ENCODE data around the gene IL22RA2.
"Not testable (repeated sequence)": the region's sequence is repeated elsewhere in the genome, so short reads cannot be mapped to it uniquely, and the experiment has no call there.

Gene IL22RA2

GRCh38 chr6:137211910-137212309, 38.5 kb upstream of the IL22RA2 start:
- H2AFZ ChIP-seq (ENCODE audit: low read depth, low read length): no peak overlapping the region
- no peak overlapping the region for H3K4me3 ChIP-seq (ENCODE audit: low read length)
- peaks cover 7% of the 10 kb centered on the region for H3K9me3 ChIP-seq (ENCODE audit: low read length)
- peaks cover 2% of the 10 kb centered on the region for H3K4me1 ChIP-seq (ENCODE audit: insufficient read depth, low read length)
- H3K27me3 ChIP-seq (ENCODE audit: insufficient read depth, low read length): no peaks in the 10 kb centered on the region
- no peaks in the 10 kb centered on the region for H3K36me3 ChIP-seq (ENCODE audit: insufficient read depth, low read length)

- Histone ChIP-seq H3K4me1 (ENCODE audit: insufficient read depth, low read length) (no peaks in the 10 kb centered on the region), H3K9me3 (ENCODE audit: low read length) (peaks cover 7% of the 10 kb centered on the region), H3K4me3 (ENCODE audit: low read length) (no peak overlapping the region), H3K27me3 (ENCODE audit: insufficient read depth, low read length) (no peaks in the 10 kb centered on the region), H2AFZ (ENCODE audit: low read depth, low read length) (no peak overlapping the region), H3K36me3 (ENCODE audit: insufficient read depth, low read length) (peaks cover 3% of the 10 kb centered on the region)
Measured at GRCh38 chr6:137210903-137211302, 37.5 kb upstream of the IL22RA2 start.

DNA sequence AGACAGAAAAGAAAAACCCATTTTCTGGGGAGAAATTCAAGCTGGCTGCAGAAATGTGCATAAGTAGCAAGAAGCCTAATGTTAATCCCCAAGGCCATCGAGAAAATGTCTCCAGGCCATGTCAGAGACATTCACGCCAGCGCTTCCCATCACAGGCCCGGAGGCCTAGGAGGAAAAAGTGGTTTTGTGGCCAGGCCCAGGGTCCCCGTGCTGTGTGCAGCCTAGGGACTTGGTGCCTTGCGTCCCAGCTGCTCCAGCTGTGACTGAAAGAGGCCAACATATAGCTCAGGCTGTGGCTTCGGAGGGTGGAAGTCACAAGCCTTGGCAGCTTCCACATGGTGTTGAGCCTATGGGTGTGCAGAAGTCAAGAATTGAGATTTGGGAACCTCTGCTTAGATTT, 34.8 kb upstream of the IL22RA2 start:
- H3K4me3 ChIP-seq (ENCODE audit: low read length): no peak overlapping the region
- H2AFZ ChIP-seq (ENCODE audit: low read depth, low read length): no peak overlapping the region
- no peaks in the 10 kb centered on the region for H3K27me3 ChIP-seq (ENCODE audit: insufficient read depth, low read length)
- H3K9me3 ChIP-seq (ENCODE audit: low read length): peaks cover 7% of the 10 kb centered on the region
- peaks cover 21% of the 10 kb centered on the region for H3K36me3 ChIP-seq (ENCODE audit: insufficient read depth, low read length)
- H3K4me1 ChIP-seq (ENCODE audit: insufficient read depth, low read length): no peaks in the 10 kb centered on the region

- H2AFZ ChIP-seq (ENCODE audit: low read depth, low read length); H3K4me1 ChIP-seq (ENCODE audit: insufficient read depth, low read length); H3K4me3 ChIP-seq (ENCODE audit: low read length); H3K9me3 ChIP-seq (ENCODE audit: low read length); H3K27me3 ChIP-seq (ENCODE audit: insufficient read depth, low read length): not testable (repeated sequence)
- H3K36me3 ChIP-seq (ENCODE audit: insufficient read depth, low read length): peaks cover 28% of the 10 kb centered on the region
Measured at GRCh38 chr6:137207457-137207856, 34.0 kb upstream of the IL22RA2 start.

GRCh38 chr6:137206577-137206976, 33.1 kb upstream of the IL22RA2 start:
- no peaks in the 10 kb centered on the region for H3K27me3 ChIP-seq (ENCODE audit: insufficient read depth, low read length)
- H3K36me3 ChIP-seq (ENCODE audit: insufficient read depth, low read length): peaks cover 28% of the 10 kb centered on the region
- H3K4me3 ChIP-seq (ENCODE audit: low read length): no peak overlapping the region
- H3K4me1 ChIP-seq (ENCODE audit: insufficient read depth, low read length): no peaks in the 10 kb centered on the region
- no peak overlapping the region for H2AFZ ChIP-seq (ENCODE audit: low read depth, low read length)
- peaks cover 7% of the 10 kb centered on the region for H3K9me3 ChIP-seq (ENCODE audit: low read length)

DNA sequence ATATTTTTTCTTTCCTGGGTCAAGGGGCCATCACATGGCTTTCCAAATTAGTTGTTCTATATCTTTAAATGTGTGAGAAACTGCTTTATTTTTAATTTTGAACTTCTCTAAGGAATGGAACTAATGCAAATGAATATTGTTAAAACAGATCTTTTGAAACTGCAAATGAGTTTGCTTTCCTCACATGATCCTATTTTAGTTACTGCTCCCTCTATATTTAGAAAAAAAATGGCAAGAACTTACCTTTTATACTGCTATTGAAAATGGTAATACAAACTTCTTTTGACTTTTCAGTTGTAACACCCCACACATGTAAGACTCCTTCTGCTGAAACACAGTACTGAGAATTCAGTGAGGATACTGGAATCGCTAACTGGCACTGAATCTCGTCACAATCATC, 29.8 kb upstream of the IL22RA2 start:
- no peaks in the 10 kb centered on the region for H3K4me1 ChIP-seq (ENCODE audit: insufficient read depth, low read length)
- H3K27me3 ChIP-seq (ENCODE audit: insufficient read depth, low read length): no peaks in the 10 kb centered on the region
- peaks cover 41% of the 10 kb centered on the region for H3K36me3 ChIP-seq (ENCODE audit: insufficient read depth, low read length)

GRCh38 chr6:137202078-137202477, 28.6 kb upstream of the IL22RA2 start:
- H3K36me3 ChIP-seq (ENCODE audit: insufficient read depth, low read length): peaks cover 49% of the 10 kb centered on the region
- no peak overlapping the region for H2AFZ ChIP-seq (ENCODE audit: low read depth, low read length)

More for the DNA sequence above, 29.8 kb upstream of the IL22RA2 start:
- Histone ChIP-seq H2AFZ (ENCODE audit: low read depth, low read length) (no peak overlapping the region), H3K4me3 (ENCODE audit: low read length) (no peak overlapping the region), H3K9me3 (ENCODE audit: low read length) (peaks cover under 1% of the 10 kb centered on the region)

DNA sequence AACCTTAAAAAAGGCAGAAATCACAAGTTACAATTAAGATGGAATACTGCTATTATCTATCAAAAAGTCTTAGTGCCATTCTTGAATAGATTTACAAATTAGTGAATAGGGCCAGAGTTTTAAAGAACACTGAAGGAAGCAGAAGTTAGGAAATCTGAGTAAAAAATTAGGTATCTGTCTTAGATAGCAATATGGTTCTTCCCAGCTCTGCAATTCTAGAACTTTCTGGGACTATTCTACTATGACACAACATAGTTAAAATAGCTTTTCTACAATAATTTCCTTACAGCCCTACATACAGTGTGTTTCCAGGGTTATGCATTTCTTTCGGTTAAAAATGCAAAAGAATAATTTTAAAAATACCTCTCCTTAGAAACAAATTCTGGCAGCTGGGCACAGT, 27.6 kb upstream of the IL22RA2 start:
- Histone ChIP-seq H3K36me3 (ENCODE audit: insufficient read depth, low read length) (peaks cover 47% of the 10 kb centered on the region), H3K4me1 (ENCODE audit: insufficient read depth, low read length) (no peaks in the 10 kb centered on the region), H3K27me3 (ENCODE audit: insufficient read depth, low read length) (no peaks in the 10 kb centered on the region), H2AFZ (ENCODE audit: low read depth, low read length) (no peak overlapping the region), H3K9me3 (ENCODE audit: low read length) (no peaks in the 10 kb centered on the region), H3K4me3 (ENCODE audit: low read length) (no peak overlapping the region)

More at GRCh38 chr6:137202078-137202477, 28.6 kb upstream of the IL22RA2 start:
- no peaks in the 10 kb centered on the region for H3K27me3 ChIP-seq (ENCODE audit: insufficient read depth, low read length)
- H3K9me3 ChIP-seq (ENCODE audit: low read length): no peaks in the 10 kb centered on the region
- H3K4me1 ChIP-seq (ENCODE audit: insufficient read depth, low read length): no peaks in the 10 kb centered on the region
- H3K4me3 ChIP-seq (ENCODE audit: low read length): no peak overlapping the region

- Histone ChIP-seq H3K9me3 (ENCODE audit: low read length) (no peaks in the 10 kb centered on the region), H3K4me1 (ENCODE audit: insufficient read depth, low read length) (no peaks in the 10 kb centered on the region), H3K27me3 (ENCODE audit: insufficient read depth, low read length) (no peaks in the 10 kb centered on the region), H3K36me3 (ENCODE audit: insufficient read depth, low read length) (peaks cover 40% of the 10 kb centered on the region), H3K4me3 (ENCODE audit: low read length) (no peak overlapping the region), H2AFZ (ENCODE audit: low read depth, low read length) (no peak overlapping the region)
Measured at GRCh38 chr6:137200288-137200687, 26.8 kb upstream of the IL22RA2 start.

DNA sequence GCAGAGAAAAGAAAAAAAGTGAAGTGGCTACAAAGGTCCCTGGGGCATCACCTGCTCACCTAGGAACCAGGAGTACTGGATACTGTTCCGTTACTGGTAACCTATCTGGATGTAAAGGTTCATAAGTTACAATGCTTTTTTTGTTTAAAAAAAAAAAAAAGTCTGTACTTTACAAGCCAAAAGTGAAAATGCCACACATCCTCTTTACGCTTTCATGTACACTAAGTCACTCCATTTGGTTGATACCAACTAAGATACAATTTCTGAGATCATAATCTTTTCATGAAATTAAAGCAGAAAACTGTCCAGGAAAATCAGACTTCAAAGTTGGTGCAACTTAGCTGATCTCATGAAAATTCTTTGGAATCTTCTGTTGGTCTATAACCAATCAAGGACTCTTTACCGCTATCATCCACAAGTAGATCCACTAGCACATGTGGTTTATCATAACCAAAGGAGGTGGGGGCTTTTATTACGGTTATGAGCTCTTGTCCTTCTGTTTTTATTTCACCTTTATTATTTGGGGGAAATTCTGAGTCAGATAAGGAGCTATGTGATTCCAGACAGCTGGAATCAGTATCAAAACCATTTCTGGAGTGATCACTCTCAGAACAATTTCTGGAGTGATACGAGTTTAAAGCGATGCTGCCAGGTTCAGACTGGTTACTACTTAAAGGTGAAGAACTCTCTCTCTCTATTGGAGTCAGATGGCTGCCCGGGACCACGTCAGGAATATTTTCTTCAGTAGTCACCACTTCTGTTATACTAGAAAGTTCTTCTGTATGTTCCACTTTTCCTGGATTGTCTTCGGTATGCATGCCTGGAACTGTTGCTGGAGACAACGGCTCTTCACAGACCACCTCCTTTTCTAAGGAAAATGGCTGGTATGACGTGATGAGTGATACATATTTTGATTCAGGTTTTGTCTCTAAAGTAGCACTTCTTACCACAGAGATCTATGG, 24.5 kb upstream of the IL22RA2 start:
- Histone ChIP-seq H3K36me3 (ENCODE audit: insufficient read depth, low read length) (peaks cover 25% of the 10 kb centered on the region), H2AFZ (ENCODE audit: low read depth, low read length) (no peak overlapping the region), H3K27me3 (ENCODE audit: insufficient read depth, low read length) (no peaks in the 10 kb centered on the region), H3K4me1 (ENCODE audit: insufficient read depth, low read length) (no peaks in the 10 kb centered on the region), H3K4me3 (ENCODE audit: low read length) (no peak overlapping the region), H3K9me3 (ENCODE audit: low read length) (no peaks in the 10 kb centered on the region)

GRCh38 chr6:137193256-137194070, 20.0 kb upstream of the IL22RA2 start:
- no peaks in the 10 kb centered on the region for H3K9me3 ChIP-seq (ENCODE audit: low read length)
- H3K27me3 ChIP-seq (ENCODE audit: insufficient read depth, low read length): no peaks in the 10 kb centered on the region
- H2AFZ ChIP-seq (ENCODE audit: low read depth, low read length): no peak overlapping the region
- H3K36me3 ChIP-seq (ENCODE audit: insufficient read depth, low read length): peaks cover 10% of the 10 kb centered on the region
- H3K4me3 ChIP-seq (ENCODE audit: low read length): no peak overlapping the region
- H3K4me1 ChIP-seq (ENCODE audit: insufficient read depth, low read length): no peaks in the 10 kb centered on the region

DNA sequence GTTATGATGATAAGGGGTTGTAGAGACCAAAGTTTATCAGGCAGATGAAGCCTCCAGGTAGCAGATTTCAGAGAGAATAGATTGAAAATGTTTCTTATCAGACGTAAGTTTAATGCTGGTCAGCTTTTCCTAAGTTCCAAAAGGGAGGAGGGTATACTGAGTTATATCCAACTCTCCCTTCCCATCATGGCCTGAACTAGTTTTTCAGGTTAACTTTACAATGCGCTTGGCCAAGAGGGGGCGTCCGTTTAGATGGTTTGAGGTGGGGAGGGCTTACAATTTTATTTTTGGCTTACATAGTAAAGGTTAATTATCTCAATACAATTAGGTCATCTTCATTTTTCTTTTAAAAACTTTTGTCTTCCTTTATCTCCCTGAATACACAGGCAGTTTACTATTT, 19.4 kb upstream of the IL22RA2 start:
- no peak overlapping the region for H3K4me3 ChIP-seq (ENCODE audit: low read length)
- no peaks in the 10 kb centered on the region for H3K4me1 ChIP-seq (ENCODE audit: insufficient read depth, low read length)
- H3K9me3 ChIP-seq (ENCODE audit: low read length): no peaks in the 10 kb centered on the region
- peaks cover 4% of the 10 kb centered on the region for H3K36me3 ChIP-seq (ENCODE audit: insufficient read depth, low read length)
- H3K27me3 ChIP-seq (ENCODE audit: insufficient read depth, low read length): no peaks in the 10 kb centered on the region
- H2AFZ ChIP-seq (ENCODE audit: low read depth, low read length): no peak overlapping the region

GRCh38 chr6:137191670-137192069, 18.2 kb upstream of the IL22RA2 start:
- Histone ChIP-seq H3K4me1 (ENCODE audit: insufficient read depth, low read length) (no peaks in the 10 kb centered on the region), H3K9me3 (ENCODE audit: low read length) (no peaks in the 10 kb centered on the region), H2AFZ (ENCODE audit: low read depth, low read length) (no peak overlapping the region), H3K27me3 (ENCODE audit: insufficient read depth, low read length) (no peaks in the 10 kb centered on the region), H3K36me3 (ENCODE audit: insufficient read depth, low read length) (no peaks in the 10 kb centered on the region), H3K4me3 (ENCODE audit: low read length) (no peak overlapping the region)
